Epidermal melanocyte (primary cell): ENCODE results near the gene CPLX1.

ENCODE experiments used
- DNase-seq: peaks from one replicate; pipeline ENCODE4 v3.0.0; 2011; ENCODE audit warnings: low spot score; ENCODE audit not compliant: insufficient read length

CPLX1 gene

DNA sequence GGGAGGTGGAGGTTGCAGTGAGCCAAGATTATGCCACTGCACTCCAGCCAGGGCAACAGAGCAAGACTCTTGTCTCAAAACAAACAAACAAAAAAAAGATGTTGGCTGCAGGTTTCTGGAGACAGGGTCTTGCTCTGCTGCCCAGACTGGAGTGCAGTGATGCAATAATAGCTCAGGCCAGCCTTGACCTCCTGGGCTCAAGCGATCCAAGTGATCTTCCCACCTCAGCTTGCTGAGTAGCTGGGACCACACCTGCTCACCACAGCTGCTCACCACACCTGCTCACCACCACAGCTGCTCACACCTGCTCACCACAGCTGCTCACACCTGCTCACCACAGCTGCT, 29.9 kb upstream of the CPLX1 start:
- no peak for DNase-seq

DNA sequence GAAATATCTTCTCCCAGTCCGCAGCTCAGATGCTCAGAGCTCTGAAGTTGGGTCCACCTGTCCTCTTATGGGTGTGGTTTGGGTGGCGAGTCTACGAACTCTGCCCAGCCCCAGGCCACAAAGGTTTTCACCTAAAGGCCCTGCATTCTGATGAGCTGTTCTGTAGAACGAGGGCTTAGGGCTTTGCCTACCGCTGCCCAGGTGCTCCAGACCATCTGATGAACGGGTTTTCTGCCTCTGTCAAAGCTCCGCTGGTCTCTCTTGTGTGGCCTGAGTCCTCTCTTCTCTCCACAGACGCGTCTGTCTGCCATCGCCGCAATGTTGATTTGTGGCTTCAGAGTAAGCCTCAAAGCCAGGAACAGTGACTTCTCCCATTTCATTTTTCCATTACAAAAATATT, 28.4 kb upstream of the CPLX1 start:
- DNase-seq: no peak

DNA sequence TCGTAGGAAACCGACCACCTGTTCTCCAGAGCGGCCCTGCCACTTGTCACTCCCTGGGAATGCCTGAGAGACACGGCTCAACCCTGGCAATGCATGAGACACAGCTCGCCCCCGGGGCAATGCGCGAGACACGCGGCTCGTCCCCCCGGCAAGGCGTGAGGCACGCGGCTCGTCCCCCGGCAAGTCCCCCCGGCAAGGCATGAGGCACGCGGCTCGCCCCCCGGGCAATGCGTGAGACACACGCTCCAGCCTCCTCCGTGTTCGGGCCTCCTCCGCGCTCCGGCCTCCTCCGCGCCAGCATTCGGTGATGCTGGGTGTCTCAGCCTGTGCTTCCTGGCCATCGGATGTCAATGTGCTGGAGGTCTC, 27.5 kb upstream of the CPLX1 start:
- no peak for DNase-seq

DNA sequence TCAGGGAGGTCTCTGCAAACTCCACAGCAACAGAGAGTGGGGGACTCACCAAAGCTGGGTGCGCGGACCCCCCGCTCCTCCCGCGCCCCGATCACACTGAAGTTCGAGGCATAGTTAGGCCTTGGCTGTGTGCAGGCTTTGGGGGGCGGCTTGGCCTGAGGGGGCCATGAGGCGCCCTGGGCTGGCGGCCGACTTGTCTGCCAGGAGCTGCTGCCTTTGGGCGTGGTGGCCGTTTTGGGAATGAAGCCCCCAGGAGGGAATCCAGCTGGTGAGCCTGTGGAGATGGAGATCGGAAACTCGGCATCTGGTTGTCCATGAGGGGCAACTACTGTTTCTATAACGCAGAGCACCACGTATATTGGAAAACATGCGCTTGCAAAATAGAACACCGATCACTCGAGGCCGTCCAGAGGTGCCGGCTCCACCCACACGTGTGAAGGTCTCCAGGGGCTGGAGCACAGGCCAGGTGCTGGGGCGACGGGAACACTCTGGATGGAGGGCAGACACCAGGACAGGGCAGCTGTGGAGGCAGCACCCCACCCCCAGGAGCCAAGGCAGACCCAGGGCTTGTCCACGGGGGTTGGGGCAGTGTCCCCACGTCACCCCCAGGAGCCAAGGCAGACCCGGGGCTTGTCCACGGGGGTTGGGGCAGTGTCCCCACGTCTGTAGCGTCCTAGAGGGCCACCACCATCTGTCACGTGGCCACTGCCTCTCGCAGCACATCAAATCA, 25.9 kb upstream of the CPLX1 start:
- no peak for DNase-seq

DNA sequence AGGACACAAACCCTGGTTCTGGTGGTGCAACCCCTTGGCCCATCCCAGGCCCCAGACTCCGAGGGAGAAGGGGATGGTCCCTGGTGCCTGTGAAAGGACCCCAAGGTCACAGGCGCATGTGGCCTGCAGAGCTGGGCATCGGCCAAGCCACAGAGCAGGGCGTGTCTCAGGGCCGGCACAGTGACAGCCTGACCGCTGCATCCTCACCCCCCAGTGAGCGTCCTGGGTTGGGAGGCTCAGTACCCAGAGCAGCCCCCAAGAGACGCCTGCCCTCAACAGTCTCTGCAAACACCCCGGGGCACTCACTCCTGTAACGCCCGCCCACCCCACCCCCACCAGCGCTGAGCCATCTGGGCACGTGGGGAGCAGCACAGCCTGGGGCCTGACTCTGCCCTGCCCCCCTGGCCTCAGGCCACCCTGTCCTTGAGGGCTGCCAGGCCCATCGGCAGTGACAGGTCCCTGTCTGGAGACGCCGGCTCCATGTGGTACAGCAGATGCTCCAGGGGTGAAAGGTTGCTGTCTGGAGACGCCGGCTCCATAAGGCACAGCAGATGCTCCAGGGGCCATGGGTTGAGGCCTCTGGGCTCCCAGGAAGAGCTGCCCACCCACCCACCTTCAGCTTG, 24.5 kb upstream of the CPLX1 start:
- DNase-seq: no peak

DNA sequence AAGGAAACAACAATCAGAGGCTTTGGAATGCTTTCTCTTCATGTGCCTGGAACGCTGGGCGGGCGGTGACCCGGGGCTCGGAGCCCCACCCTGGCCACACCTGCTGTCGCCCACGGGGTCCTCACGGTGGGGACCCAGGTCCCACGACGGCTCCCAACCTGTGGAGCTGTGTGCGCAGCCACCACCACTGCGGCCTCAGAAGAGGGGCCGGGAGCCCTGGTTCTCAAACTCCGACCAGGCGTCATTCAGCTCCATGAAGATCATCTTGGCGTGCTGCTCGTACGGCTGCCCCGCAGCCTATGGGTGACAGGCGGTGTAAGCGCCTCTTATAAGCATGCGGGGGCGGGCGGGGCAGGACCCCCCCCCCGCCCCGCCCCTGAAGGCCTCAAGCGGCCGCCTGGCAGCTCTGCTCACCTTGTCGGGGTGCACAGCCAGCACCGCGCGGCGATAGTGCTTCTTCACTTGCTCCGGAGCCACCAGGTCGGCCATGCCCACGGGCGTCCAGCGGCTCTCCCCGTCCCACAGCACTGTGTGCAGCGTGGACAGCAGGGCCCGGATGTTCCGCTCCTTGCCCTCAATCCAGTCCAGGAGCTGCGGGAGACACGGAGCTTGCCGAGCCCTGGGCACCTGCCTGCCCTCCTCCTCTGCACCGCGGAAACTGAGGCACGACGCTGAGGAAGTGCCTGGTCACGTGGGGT, 23.7 kb upstream of the CPLX1 start:
- DNase-seq: no peak

DNA sequence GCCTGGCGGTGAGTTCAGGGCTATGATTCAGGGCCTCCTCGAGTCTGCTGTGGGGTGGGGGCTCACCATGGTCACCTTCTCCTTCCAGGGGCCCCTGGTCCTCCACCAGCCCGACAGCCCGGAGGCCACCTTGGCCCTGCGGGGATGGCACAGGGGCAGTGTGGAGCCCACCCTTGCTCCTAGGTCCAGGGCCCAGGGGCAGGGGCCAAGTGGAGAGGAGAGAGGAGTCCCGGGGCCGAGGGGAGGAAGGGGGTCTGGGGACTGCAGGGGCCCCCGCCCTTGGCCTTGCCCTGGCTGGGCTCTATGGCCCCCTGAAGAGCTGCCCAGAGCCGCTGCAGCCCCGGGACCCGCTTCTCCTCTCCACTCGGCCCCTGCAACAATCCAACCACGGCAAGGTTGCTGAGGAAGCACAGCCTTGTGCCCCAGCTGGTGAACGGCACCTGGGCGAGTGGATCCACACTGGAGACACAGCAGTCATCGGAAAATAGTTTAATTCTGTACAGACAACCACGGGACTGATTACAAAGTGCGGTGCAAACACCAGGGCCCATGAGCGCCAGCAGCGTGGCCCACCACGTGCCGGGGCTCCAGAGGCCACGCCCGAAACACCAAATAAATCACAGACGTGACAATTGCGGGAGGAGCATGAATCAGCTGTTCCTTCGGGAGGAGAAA, 23.0 kb upstream of the CPLX1 start:
- DNase-seq: no peak

DNA sequence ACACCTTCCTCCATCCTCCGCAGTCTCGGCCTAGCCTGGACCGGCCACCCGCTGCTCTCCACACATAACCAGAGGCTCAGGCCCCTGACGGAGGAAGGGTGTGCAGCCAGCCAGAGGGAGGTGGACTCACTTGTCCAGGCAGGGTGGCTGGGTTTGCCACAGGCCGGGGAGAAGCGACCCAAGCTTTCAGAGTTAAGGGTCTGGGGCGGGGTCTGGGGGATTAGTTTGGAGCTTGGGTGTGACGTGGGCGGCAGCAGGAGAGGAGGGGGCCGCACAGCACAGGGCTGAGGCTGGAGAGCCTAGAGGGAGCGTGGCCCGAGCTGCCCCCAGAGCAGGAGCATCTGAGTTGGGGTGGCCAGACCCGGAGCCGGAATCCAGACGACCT, 22.4 kb upstream of the CPLX1 start:
- DNase-seq: no peak

DNA sequence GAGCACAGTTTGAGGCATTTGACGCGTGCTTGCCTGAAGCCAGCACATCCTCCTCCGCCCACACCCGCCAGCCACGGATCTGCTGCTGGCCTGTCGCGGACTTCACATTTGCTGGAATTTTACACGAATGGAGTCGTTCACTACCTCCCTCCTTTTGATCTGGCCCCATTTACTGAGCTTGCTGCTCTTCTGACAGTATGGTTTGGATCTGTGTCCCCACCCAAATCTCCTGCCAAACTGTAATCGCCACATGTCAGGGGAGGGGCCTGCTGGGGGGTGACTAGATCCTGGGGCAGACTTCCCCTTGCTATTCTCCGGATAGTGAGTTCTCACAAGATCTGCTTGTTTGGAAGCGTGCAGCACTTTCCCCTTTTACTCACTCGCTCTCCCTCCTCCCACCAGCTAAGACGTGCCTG, 19.9 kb upstream of the CPLX1 start:
- no peak for DNase-seq

DNA sequence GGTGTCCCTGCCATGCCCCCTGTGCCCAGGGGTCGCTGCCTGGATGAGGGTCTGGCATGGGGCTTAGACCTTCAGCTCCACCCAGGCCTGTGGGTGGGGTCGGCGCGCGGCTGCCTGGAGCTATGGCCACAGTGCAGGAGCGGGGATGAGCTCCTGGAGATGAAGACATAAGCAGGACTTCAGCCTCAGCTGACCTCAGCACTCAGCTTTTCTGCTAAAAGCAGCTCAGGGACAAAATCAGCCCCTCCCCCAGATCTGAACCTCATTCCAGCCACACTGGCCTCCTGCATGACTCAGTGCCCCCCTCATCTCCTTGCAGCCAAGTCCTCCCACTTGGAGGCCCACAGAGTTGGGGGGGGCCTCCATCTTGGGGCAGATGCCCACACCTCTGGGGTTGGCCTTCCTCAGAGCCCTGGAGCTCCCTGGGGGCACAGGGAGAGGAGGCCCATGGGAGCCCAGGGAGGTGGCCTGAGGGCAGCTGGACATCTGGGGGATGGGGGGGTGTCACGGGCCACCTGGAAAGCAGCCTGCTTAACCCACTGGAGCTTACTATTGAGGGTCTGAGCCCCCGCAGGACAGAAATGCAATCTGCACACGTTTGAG, 19.4 kb upstream of the CPLX1 start:
- DNase-seq: no peak

DNA sequence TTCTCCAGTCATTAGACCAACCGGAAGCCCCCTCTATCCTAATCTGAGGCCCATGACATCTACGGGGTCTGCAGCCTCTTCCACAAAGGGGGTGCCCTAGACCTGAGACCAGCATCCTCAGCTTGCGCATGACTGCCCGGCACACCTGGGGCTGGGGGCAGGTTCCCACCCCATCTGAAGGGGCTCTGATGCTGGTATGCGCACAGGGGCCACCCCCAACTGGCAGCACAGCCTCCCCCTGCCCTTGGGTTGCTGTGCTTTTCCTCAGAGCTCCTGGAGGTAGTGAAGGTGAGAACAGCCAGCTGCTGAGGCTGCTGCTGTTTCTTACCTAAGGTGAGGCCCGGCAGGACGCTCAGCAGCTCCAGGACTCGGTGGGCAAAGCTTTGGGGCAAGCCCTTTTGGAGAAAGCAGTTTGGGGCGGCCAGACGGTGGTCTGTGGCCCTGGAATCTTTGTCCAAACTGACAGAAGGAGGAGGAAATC, 18.9 kb upstream of the CPLX1 start:
- no peak for DNase-seq

DNA sequence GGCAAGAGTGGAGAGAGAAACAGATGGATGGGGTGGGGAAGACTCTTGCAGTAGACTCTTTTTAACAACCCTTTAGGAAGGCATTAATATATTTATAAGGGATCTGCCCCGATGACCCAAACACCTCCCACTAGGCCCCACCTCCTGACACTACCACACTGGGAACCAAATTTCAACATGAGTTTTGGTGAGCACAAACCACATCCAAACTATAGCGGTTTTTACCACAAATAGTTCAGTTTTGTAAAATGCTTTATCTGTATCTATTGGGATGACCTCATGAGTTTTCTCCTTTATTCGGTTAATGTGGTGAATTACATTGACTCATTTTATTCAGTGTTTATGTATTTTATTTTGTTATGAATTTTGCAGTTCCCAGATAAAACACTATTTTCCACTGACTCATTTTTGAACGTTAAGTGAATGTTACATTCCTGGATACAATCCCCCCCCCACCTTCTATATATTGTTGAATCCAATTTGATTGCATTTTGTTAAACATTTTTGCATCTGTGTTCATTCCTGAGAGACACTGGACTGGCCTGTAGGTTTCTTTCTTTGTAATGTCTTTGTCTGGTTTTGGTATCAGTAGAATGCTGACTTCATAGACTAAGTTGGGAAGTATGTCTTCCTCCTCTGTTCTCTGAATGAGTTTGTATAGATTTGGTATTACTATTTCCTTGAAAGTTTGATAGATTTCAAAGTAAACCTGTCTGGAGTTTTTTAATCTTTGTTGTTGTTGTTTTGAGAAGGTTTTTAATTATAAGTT, 13.9 kb upstream of the CPLX1 start:
- no peak for DNase-seq

DNA sequence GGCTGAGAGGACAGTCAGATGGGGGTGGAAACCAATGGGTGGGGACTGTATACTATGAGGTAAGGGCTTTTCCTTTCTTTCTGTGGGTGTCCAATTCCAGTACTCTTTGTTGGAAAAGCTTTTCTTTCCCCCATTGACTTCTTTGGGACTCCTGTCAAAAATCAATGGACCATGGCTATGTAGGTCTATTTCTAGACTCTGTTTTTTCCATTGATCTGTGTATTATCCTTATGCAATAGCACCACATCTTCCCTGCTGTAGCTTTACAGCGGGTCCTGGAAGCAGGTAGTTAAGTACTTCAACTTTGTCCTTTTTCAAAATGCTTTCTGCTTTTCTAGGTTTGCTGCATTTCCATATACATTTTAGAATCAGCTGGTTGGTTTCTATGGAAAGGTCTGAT, 11.8 kb upstream of the CPLX1 start:
- DNase-seq: no peak

DNA sequence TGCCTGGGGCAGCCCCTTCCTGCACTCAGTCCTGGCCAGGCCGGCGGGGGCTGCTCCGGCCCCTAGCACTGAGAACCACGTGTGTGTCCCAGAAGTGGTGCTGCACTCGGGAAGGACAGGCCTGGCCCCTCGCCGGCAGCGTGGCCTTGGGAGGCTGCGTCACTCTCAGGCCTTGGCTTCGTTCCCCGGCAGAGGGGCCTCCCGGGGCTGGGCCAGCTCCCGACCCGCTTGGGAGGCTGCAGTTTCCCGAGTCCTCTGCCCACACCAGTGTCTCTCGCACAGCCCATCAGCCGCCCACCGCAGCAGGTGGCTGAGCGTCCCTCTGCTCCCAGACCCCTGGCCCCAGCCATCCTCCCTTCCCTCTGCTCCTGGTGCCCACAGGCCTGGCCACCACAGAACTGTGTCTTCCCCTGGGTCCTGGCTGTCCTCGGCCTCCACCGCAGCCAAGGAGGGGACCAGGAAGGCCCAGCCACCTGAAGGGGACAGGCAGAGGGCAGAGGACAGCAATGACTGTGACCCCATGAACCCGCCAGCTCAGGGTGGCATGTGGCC, 10.9 kb upstream of the CPLX1 start:
- no peak for DNase-seq

DNA sequence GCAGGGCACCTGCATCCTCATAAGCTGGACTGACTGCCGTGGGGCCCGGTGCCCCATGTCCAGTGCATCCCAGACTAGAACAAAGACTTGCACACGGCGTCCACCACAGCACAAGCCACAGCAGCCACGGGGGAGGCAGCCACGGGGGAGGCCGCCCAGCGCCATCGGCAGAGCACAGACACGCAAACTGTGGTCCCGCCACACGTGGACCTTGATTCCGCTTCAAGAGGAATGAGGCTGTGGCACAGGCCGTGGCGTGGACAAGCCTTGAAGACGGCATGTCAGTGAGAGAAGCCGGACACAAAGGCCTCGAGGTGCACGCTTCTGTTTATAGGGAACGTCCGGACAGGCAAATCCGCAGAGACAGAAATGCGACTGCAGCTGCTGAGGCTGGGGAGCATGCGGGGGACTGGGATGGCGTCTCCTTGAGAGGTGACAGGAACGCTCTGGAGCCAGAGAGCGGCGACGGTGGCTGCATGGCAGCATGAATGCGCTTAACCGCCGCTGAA, 10.1 kb upstream of the CPLX1 start:
- no peak for DNase-seq

DNA sequence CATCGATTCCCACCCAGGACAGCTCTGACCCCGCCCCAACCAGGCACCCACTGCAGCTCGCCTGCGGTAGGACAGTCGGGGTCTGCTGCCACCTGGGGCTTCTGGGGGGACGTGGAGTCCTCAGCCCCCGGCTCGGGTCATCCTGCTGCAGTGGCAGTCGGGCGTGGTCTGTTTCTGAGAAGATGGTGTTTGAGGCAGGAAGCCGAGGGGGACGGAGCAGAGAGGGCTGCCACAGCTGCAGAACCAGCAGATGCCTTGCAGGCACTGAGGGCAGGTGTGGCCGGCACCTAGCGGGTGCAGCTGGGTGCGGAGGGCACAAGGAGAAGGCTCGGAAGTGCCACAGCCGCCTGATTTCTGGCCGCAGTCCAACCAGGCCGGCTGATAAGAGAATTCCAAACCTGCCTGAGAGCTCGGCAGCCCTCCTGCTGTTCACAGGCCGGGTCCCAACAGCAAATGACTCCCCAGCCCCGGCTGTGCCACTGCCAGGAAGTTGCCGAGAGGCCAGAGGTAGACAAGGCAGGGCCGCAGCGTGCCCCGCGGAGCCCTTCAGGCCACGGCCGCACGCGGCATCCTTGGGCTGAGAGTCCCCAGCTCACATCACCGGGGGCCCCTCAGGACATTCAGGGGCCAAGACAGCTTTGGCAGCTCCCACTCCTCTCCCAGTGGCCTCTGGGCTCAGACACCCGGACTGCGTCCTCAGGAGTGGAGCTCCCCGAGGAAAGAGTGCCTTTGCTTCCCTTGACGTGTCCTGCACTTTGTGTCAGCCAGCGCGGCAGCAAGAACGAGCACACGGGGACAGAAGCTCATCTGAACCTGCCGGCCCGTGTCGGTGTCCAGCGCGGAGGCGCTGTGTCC, 9.4 kb upstream of the CPLX1 start:
- DNase-seq: no peak

DNA sequence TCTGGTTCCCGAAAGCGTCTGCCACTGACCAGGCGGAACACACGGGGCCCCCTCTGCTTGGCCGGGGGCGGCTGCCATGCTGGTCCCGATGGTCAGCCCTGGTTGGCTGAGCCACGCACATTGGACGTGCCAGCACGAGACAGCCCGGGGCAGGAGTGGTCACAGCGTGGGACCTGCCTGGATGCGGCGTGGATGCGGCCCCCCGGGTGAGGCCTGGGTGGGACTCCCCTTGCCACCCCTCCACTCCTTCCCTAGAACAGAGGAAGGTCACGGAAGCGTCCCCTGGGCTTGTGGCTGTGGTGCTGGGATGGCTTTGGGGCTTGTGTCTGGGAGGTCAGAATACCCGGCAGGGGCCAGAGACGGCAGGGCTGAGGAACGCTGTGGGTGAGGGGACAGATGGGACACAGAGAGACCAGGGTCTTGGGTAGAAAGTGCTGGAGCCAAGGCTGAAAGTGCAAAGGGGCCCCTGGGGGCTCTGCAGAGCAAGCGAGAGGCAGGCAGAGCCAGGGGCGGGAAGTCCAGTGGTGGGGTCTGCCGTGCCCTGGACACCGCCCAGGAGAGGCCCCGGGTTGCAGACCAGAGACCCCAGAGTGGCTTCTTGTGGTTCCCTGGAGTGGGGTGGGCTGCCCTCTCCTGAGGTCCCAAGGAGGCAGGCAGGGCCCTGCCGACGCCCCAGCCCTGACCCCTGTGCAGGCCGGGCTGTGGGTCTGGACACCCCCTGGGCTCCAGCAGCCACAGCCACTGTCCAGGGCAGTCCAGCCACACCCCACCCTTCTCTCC, 8.6 kb upstream of the CPLX1 start:
- no peak for DNase-seq

DNA sequence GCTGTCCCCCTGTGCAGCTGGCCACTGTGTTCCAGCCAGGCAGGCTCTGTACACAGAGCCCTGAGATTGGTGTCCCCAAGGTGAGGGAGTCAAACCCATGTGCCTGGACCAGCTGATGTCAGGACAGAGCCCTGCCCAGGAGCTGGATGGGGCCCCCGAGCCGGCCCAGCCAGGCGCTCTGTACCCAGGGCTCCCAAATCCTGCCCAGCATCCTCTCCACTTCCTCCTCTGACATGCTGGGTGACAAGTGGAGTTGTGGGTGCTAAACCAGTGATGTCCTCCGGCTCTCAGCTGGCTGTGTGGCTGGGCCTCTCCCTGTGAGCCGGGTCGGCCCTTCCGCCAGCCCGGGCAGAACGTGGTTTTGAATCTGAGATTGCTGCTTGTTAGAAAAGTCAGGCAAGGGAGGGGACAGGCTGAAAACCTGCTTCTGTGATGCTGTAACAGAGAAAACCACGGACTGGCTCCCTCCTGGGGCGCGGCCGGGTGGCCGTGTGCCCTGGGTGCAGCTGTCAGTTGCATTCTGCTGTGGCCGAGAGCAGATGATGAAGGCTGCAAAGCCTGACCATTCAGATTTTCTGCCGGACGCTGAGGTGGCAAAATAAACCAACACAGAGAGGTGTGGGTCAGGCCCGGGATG, 7.9 kb upstream of the CPLX1 start:
- DNase-seq: no peak
